Measurements from ENCODE around the gene LMBR1. TPM values are rescaled to one million over a fixed set of nuclear protein-coding genes. Genes with fewer than 3 reads are reported as not detected.

Gene LMBR1
- total and polyA plus RNA-seq, 2 of the 4 experiments (the other 2 are of a cell fraction): 11.9 to 19.9 TPM

GRCh38 chr7:156652886-156653568 is 240.0 kb downstream of the LMBR1 start:
- dilution Hi-C loops (cut with HindIII; ENCODE audit: low sequenced_read_pairs, unreplicated experiment): no loop called here
- H3K27ac ChIP-seq (ENCODE audit: insufficient read depth, low read length): no peak overlapping the region
- 76% methylated on average over 3 of the region's 8 CpGs; no CpG with 5 or more reads in 1 of the 2 experiments for WGBS, 2 experiments (ENCODE audit: extremely low coverage in 2 of 2, insufficient read length in 1 of 2)

More at GRCh38 chr7:156652886-156653568, 240.0 kb downstream of the LMBR1 start:
- no peak overlapping the region for H3K4me3 ChIP-seq (ENCODE audit: insufficient read depth, low read depth, low read length)
- H4K5ac ChIP-seq (ENCODE audit: low read depth, low read length): no peak overlapping the region
- no peak overlapping the region for H2AFZ ChIP-seq (replicated peaks; ENCODE audit: low read length, poor library complexity)
- intact Hi-C loops (cut with micrococcal nuclease) (loop anchor here (5.0 kb wide), 1 partner anchor 856 kb away; no protein-coding TSS in a partner anchor), in situ Hi-C loops (cut with MboI; ENCODE audit: low sequenced_read_pairs) (no loop called here)
- no peaks in the 10 kb centered on the region for H3K27me3 ChIP-seq (ENCODE audit: control insufficient read depth, insufficient read depth, low read length)
- TF ChIP-seq BHLHE40 (IDR thresholded peaks at IDR 0.05; ENCODE audit: low read depth, low read length) (no peak), RCOR1 (IDR thresholded peaks at IDR 0.05; ENCODE audit: insufficient replicate concordance, low read length) (no peak), CEBPB (IDR thresholded peaks at IDR 0.05; ENCODE audit: low read depth, low read length) (peak; percentile 67), NFE2L2 (IDR thresholded peaks at IDR 0.05; ENCODE audit: low read depth, low read length) (no peak), RAD21 (IDR thresholded peaks at IDR 0.05; ENCODE audit: low read length) (no peak), MAFK (IDR thresholded peaks at IDR 0.05; ENCODE audit: low read depth, low read length) (no peak), FOS (IDR thresholded peaks at IDR 0.05; ENCODE audit: low read depth, low read length) (peak; percentile 47; the same call in 1 of the 2 replicates)
- TF ChIP-seq, protein P1, sequence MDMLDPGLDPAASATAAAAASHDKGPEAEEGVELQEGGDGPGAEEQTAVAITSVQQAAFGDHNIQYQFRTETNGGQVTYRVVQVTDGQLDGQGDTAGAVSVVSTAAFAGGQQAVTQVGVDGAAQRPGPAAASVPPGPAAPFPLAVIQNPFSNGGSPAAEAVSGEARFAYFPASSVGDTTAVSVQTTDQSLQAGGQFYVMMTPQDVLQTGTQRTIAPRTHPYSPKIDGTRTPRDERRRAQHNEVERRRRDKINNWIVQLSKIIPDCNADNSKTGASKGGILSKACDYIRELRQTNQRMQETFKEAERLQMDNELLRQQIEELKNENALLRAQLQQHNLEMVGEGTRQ (IDR thresholded peaks at IDR 0.05; ENCODE audit: low read depth, low read length): no peak
- H3K14ac ChIP-seq (replicated peaks; ENCODE audit: low read depth, low read length): 0 out of 2 replicates have a peak overlapping the region, but pooled peaks have one; percentile 32
- no peaks in the 10 kb centered on the region for H3K36me3 ChIP-seq (ENCODE audit: control insufficient read depth, insufficient read depth, low read length)
- H2BK120ac ChIP-seq (ENCODE audit: low read depth, low read length): no peak overlapping the region
- peak; percentile 41; the same call in 1 of the 2 replicates for ATAC-seq (ENCODE audit: low read depth)
- no peak overlapping the region for H4K91ac ChIP-seq (ENCODE audit: insufficient read depth, low read depth, low read length)
- H4K20me1 ChIP-seq (ENCODE audit: insufficient read depth, low read length): no peaks in the 10 kb centered on the region
- H2BK5ac ChIP-seq (ENCODE audit: low read depth, low read length, poor library complexity, severe bottlenecking): no peak overlapping the region
- no peak overlapping the region for H3K4ac ChIP-seq (ENCODE audit: low read depth, low read length)
- no peak overlapping the region for H3K56ac ChIP-seq (ENCODE audit: extremely low read depth, insufficient read depth, low read length)
- no TSS peak for BruUV-seq (replicated peaks)
- peaks cover 4% of the 10 kb centered on the region for H3K9me1 ChIP-seq (ENCODE audit: insufficient read depth, low read length)
- DNase-seq: peak; percentile 62
- H2AK5ac ChIP-seq (ENCODE audit: low read depth, low read length): no peak overlapping the region
- H3K18ac ChIP-seq (ENCODE audit: low read depth, low read length): no peak overlapping the region; the same call in 1 of the 2 replicates
- no peak overlapping the region for H3K9ac ChIP-seq (ENCODE audit: low read depth, low read length)
- no peak overlapping the region for H2BK15ac ChIP-seq (ENCODE audit: low read depth, low read length)
- no peak overlapping the region for H3K4me2 ChIP-seq (ENCODE audit: low read depth, low read length)
- no peaks in the 10 kb centered on the region for H3K9me3 ChIP-seq (ENCODE audit: control insufficient read depth, insufficient read depth, low read length)
- H4K8ac ChIP-seq (ENCODE audit: low read depth in 2 of 2, low read length in 2 of 2): no peak overlapping the region
- ChIA-PET POLR2A (ENCODE audit: unreplicated experiment) (no interaction called here), CTCF (interaction anchor here (0.6 kb wide), 1 partner anchor 92 kb away, joined by 3 read pairs; no protein-coding TSS in a partner anchor)
- no peak overlapping the region for H2AK9ac ChIP-seq (replicated peaks; ENCODE audit: low read depth, low read length, poor library complexity)
- H3K79me1 ChIP-seq (ENCODE audit: low read depth in 1 of 2, low read length in 2 of 2): no peaks in the 10 kb centered on the region
- H2BK20ac ChIP-seq (ENCODE audit: low read depth, low read length): no peak overlapping the region
- H3K4me1 ChIP-seq (ENCODE audit: control insufficient read depth, insufficient read depth, low read length): no peaks in the 10 kb centered on the region; the same call in 1 of the 2 replicates
- no peak overlapping the region for H3K23ac ChIP-seq (ENCODE audit: low read depth, low read length)

Measured in IMR-90 (cell line).